Limb (tissue), 2 donors: ENCODE measurements around the gene GIPC2.
"Not testable (repeated sequence)": the region's sequence is repeated elsewhere in the genome, so short reads cannot be mapped to it uniquely, and the experiment has no call there.

Experiments
- DNase-seq, 2 donors: peaks; one replicate each; pipeline ENCODE4 v3.0.0-alpha.2; 2016; ENCODE audit errors: extremely low spot score in 2 of 2

Gene GIPC2

DNA sequence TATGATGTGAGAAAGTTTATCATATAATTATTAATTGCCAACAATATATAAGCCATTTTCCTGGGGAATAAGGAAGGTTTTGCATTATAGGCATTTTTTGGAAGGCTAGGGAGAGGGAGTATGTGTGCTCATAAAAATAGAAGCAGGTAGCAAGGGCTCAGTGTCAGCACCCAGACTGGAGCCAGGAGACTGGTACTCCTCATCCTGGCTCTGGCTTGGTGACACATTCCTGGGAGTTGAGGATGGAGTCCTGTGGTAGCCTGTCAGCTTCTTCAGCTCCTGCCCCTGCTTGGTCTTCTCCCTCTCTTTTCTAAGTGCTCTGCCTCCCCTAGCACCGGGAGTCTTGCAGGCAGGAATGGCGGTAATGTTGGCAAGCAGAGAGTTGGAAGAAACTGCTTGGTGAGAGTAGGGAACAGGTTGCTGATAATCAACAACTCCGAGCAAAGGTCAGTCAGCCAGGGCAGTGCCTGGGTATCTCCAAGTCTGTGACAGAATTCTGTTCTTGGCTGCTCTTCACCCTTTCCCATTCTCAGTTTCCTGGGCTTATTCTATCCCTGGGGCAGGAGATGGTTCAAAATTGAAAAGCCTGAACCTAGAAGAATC is 23.0 kb downstream of the GIPC2 start:
- DNase-seq, result no peak

DNA sequence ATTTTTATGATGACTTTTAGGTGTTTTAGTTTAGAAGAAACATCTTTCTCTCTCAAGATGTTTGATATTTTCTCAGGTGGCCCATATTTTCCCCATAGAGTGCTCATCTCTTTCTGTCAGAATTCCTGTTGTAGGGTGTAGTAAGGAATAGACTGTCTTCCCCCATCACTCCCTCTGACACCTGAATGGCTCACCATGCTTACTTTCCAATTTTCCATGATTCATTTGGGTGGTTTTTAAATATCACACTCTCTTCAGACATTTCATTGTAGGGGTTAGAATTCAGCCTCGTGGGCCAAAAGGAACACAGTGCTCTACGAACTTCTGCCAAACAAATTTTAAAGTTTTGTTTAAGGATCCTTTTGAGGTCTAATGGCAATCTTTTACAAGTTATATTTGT is 24.0 kb downstream of the GIPC2 start:
- no peak for DNase-seq

GRCh38 chr1:78070210-78070609 is 24.4 kb downstream of the GIPC2 start:
- DNase-seq, result no peak

DNA sequence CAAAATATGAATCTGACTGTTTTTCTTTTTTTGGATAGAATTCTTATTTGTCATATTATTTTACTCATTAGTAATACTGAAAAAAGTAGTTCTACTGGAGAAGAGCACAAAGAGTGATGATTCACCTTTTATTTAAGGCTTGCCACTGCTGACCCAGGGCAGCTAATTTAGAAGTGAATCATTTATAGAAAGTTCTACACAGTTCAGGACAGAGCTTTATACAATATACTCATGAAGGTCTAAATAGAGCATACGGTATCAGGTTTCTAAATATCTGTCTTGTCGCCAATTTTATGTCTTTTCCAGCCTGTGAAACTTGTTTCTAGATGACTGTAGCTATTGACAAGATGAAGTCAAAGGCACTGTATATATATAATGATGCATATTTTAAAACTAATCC is 25.0 kb downstream of the GIPC2 start:
- no peak for DNase-seq

GRCh38 chr1:78071696-78072095 is 25.9 kb downstream of the GIPC2 start:
- DNase-seq, result no peak

DNA sequence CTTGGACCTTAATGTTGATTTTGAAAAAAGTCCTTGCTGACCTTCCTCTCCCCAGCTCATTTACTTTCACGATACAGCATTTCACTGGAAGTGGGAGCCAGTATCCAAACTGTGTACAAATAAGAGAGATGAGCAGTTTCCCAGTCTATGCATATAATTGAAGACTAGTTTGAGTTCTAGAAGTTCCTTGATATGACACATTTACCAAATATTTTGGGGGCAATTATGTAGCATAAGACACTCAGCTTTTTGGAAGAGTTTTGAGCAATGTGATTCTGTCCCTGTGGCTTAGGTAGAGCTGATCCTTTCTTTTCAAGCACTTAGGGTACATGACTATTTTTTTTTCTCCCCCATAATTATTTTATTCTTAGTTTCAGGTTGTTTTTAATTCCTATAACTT is 26.4 kb downstream of the GIPC2 start:
- DNase-seq, result no peak

DNA sequence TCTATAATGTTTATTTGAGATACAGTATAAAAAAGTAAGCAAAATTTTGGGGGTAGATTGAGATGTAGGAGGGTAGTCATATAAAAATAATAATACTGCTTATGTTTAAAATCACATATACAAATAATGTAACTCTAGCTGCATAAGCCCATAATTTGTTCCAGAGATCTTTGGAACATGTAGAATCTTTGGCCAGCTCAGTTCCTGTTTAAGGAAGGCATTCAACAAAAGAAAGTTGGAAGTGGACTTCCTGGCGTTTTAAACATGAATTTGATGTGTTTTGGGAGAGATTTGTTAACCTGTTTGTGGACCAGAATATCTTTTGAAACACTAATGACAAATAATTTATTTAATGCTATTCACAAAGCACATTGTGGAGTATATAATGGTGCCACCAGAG is 27.7 kb downstream of the GIPC2 start:
- DNase-seq, result no peak

- no peak for DNase-seq
Measured at GRCh38 chr1:78075621-78076020, 29.9 kb downstream of the GIPC2 start.

GRCh38 chr1:78078358-78078757 is 32.6 kb downstream of the GIPC2 start:
- DNase-seq, result no peak

DNA sequence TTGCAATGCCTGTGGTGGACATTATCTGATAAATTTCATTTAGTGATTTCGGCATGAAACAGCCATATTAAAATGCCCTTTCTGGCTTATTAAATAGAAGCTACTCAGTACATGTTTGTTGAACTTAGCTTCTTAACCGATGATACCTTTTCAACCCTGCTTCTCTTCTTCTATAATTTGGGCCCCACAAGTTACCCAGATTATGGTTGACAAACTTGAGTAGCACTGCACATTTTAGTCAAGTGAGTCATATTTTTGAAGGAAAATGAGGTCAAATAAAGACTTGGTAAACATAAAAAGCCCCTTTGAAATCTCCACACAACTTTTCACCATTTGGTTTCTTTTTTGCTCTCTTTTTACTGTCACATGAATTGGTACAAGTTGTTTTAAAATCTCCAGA is 33.8 kb downstream of the GIPC2 start:
- no peak for DNase-seq

DNA sequence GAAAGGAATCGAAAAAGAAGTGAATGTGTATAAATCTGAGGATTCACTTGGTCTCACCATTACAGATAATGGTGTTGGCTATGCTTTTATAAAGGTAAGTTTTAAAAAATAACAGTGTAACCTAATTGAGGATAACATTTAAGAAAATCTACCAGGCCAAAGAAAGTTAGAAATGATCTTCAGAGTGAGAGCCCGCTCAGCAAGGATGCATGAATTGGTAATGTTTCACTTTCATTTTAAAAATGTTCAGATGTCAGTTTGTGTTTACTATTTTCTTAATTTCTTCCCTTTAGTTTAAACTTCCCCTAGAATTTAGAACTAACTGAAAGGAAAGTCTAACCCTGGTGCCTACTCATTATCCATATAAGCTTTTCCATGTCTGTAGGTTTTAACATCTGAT is 35.0 kb downstream of the GIPC2 start:
- DNase-seq, result no peak

- DNase-seq, result no peak
Measured at GRCh38 chr1:78081980-78082860, 36.5 kb downstream of the GIPC2 start.

DNA sequence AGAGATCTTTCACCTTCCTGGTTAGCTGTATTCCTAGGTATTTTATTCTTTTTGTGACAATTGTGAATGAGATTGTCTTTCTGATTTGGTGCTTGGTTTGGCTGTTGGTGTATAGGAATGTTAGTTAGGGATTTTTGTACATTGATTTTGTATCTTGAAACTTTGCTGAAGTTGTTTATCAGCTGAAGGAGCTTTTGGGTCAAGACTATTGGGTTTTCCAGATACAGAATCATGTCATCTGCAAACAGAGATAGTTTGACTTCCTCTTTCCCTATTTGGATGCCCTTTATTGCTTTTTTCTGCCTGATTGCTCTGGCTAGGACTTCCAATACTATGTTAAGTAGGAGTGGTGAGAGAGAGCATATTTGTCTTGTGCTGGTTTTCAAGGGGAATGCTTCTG is 38.9 kb downstream of the GIPC2 start:
- DNase-seq, result not testable (repeated sequence)

DNA sequence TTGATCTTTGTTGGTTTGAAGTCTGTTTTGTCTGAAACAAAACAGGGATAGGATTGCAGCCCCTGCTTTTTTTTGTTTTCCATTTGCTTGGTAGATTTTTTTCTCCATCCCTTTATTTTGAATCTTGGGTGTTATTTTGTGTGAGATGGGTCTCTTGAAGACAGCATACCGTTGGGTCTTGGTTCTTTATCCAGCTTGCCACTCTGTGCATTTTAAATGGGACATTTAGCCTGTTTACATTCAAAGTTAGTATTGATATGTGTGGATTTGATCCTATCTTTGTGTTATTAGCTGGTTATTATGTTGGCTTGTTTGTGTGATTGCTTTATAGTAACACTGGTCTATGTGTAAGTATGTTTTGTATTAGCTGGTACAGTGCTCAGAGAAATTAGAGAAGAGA is 40.9 kb downstream of the GIPC2 start:
- DNase-seq, result no peak

DNA sequence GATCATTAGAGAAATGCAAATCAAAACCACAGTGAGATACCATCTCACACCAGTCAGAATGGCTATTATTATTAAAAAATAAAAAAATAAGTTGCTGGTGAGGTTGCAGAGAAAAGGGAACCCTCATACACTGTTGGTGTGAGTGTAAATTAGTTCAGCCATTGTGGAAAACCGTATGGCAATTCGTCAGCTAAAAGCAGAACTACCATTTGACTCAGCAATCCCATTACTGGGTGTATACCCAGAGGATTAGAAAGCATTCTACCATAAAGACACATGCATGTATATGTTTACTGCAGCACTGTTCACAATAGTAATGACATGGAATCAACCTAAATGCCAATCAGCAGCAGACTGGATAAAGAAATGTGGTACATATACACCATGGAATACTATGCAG is 42.2 kb downstream of the GIPC2 start:
- DNase-seq, result no peak

- DNase-seq, result no peak
Measured at GRCh38 chr1:78088486-78088885, 42.7 kb downstream of the GIPC2 start.

GRCh38 chr1:78089010-78089409 is 43.2 kb downstream of the GIPC2 start:
- DNase-seq, result no peak

GRCh38 chr1:78090472-78091133 is 44.8 kb downstream of the GIPC2 start:
- DNase-seq, result no peak

DNA sequence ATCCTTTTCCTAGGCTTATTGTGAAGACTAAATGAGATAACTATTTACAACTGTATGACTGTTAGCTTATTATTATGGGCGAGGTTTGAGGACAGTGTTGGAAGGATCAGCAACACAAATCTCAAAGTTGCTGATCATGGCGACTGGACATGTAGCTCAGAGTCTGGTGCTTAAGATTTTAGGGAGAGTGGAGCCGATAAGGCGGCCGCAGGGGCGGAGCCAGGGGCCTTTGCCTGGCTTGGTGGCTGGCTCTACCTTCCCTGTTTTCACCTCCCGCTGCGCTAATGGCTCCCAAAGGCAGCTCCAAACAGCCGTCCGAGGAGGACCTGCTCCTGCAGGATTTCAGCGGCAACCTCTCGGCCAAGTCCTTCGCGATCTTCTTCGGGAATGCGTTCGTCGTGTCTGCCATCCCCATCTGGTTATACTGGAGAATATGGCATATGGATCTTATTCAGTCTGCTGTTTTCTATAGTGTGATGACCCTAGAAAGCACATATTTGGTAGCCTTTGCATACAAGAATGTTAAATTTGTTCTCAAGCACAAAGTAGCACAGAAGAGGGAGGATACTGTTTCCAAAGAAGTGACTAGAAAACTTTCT is 45.5 kb downstream of the GIPC2 start:
- DNase-seq, result no peak

DNA sequence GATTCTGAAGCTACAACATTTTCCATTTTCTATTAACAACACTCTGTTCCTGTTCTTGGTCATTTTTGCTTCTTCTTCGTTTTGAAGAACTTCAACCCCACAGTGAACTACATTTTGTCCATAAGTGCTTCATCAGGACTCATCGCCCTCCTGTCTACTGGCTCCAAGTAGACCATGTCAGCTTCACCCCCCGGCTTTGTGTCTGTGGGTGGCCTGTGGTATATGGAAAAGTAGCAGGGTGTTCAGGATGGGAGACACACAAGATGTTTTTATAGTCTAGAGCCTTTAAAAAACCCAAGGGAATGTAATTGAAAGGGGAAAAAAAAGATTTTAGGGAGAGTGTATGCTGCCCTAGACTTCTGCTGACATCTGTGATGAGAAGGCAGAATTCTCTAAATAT is 46.1 kb downstream of the GIPC2 start:
- DNase-seq, result no peak

DNA sequence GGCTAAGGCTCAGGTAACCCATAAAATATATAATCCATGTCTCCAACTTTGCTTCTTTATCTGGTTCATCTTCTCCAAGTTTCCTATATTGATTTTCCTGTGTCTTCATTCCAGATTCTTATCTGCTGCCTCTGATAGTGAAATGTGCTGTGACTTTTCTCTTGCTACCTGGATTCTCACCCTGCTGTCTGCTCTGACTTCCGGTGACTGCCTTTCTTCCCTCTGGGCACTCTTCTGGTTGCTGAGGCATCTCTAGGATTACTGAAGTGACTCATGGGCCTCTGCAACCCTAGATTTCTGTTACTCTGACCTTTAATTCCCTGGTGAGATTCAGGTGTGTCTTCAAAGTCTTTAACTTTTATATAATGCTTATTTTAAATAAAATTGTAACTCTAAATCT is 46.9 kb downstream of the GIPC2 start:
- no peak for DNase-seq

- DNase-seq, result no peak
Measured at GRCh38 chr1:78093560-78093959, 47.8 kb downstream of the GIPC2 start.
